ENCODE measurements around the gene LRP1B. TPM values are rescaled to one million over a fixed set of nuclear protein-coding genes. Genes with fewer than 3 reads are reported as not detected.

LRP1B gene
- total RNA-seq, 3 donors from 2014 or later, result 2.3 to 29.8 (median 21.8) TPM

DNA sequence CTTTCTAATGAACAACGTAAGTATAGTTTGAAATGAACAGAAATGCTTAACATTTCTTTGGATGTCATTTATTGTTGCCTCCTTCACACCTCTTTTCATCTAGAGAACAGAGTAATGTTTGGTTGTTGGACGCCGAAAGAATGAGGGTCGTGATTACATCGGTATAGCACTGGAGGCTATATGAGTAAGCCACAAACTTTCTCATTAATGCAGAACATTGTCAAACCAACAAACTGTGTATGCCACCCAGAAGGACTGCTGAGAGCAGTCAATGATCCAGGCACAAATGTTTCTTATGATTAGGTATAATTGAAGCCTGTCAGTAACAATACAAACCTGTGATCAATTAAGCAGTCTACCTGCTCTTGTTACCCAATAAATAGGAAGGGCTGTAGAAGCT, 1855.9 kb downstream of the LRP1B start:
- no peaks in the 10 kb centered on the region for H3K36me3 ChIP-seq
- H3K4me3 ChIP-seq, result no peak overlapping the region
- no peak for DNase-seq (ENCODE audit: low spot score in 2 of 2)
- no peaks in the 10 kb centered on the region for H3K27me3 ChIP-seq
- intact Hi-C loops (cut with DNase I; ENCODE audit: low total_unique reads), result no loop called here
- TF ChIP-seq POLR2A (IDR thresholded peaks at IDR 0.05) (no peak), POLR2AphosphoS5 (IDR thresholded peaks at IDR 0.05) (no peak)
- TF ChIP-seq, protein P1, sequence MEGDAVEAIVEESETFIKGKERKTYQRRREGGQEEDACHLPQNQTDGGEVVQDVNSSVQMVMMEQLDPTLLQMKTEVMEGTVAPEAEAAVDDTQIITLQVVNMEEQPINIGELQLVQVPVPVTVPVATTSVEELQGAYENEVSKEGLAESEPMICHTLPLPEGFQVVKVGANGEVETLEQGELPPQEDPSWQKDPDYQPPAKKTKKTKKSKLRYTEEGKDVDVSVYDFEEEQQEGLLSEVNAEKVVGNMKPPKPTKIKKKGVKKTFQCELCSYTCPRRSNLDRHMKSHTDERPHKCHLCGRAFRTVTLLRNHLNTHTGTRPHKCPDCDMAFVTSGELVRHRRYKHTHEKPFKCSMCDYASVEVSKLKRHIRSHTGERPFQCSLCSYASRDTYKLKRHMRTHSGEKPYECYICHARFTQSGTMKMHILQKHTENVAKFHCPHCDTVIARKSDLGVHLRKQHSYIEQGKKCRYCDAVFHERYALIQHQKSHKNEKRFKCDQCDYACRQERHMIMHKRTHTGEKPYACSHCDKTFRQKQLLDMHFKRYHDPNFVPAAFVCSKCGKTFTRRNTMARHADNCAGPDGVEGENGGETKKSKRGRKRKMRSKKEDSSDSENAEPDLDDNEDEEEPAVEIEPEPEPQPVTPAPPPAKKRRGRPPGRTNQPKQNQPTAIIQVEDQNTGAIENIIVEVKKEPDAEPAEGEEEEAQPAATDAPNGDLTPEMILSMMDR (IDR thresholded peaks at IDR 0.05), result no peak
- H3K4me1 ChIP-seq, result no peaks in the 10 kb centered on the region
- no peak overlapping the region for H3K27ac ChIP-seq
- H3K9me3 ChIP-seq, result no peaks in the 10 kb centered on the region

DNA sequence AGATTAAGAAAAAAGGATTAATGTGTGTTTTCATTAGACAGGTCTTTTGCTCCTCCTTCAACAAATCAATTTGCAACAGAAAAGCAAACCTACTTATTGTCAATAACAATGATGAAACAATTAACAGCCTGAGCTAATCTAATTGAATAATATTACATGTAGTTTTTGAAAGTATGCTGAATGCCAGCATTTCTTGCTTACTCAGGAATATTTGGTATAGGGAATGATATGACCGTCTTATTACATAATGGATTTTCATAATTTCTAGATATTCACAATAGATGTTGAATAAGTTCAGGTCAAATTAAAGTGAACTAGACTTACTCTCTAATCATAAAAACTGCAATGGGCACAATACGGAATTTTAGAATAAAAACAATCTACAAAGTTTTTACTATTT, 1856.9 kb downstream of the LRP1B start:
- TF ChIP-seq, protein P1 (IDR thresholded peaks at IDR 0.05), result no peak
- TF ChIP-seq POLR2A (IDR thresholded peaks at IDR 0.05), result no peak
- TF ChIP-seq POLR2AphosphoS5 (IDR thresholded peaks at IDR 0.05), result no peak
- no peak for DNase-seq (ENCODE audit: low spot score in 2 of 2)
- Histone ChIP-seq H3K4me1 (no peaks in the 10 kb centered on the region), H3K27me3 (no peaks in the 10 kb centered on the region), H3K27ac (no peak overlapping the region), H3K36me3 (no peaks in the 10 kb centered on the region), H3K4me3 (no peak overlapping the region), H3K9me3 (no peaks in the 10 kb centered on the region)
- intact Hi-C loops (cut with DNase I; ENCODE audit: low total_unique reads), result no loop called here

DNA sequence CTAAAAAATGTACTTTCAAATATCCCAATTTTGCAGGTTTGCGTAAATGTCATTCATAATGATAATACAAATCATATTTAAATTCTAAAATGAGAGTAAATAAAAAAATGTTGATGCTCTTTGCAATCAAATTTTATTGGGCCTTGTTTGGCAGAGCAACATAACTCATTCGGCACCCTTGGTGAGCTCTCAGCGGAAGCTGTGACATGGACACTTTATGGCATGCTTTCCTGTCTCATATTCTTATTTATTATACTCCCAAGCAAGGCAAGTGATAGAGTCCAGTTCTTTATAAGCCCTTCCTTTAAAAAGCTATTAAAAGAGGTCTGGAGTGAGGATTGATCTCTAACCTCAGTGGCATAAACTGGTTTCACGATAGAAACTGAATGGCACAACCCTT, 1857.4 kb downstream of the LRP1B start:
- Histone ChIP-seq H3K36me3 (no peaks in the 10 kb centered on the region), H3K27me3 (no peaks in the 10 kb centered on the region), H3K4me3 (no peak overlapping the region), H3K4me1 (no peaks in the 10 kb centered on the region), H3K27ac (no peak overlapping the region), H3K9me3 (no peaks in the 10 kb centered on the region)
- TF ChIP-seq, protein P1 (IDR thresholded peaks at IDR 0.05), result no peak
- TF ChIP-seq POLR2A (IDR thresholded peaks at IDR 0.05) (no peak), POLR2AphosphoS5 (IDR thresholded peaks at IDR 0.05) (no peak)
- DNase-seq (ENCODE audit: low spot score in 2 of 2), result no peak
- intact Hi-C loops (cut with DNase I; ENCODE audit: low total_unique reads), result no loop called here

DNA sequence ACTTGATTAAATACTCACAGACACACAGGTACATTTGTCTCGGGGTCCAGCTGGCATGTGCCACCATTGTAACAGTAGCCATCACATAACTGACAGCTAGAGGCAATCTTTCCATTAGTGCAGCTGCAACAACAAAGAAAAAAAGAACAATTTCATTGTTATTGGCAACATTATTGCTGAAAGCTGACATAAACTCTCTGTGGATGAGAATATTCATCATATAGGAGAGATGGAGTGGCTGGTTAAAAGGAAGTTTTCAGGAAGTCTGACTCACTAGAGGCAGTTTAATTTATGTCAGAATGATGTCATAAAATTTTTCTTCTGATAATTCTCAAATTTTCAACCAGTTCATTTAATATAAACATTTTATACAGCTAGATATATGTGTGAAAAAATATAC, 1860.6 kb downstream of the LRP1B start:
- no peak for DNase-seq (ENCODE audit: low spot score in 2 of 2)
- H3K36me3 ChIP-seq, result no peaks in the 10 kb centered on the region
- TF ChIP-seq POLR2AphosphoS5 (IDR thresholded peaks at IDR 0.05) (no peak), POLR2A (IDR thresholded peaks at IDR 0.05) (no peak)
- TF ChIP-seq, protein P1 (IDR thresholded peaks at IDR 0.05), result no peak
- H3K4me1 ChIP-seq, result no peaks in the 10 kb centered on the region
- intact Hi-C loops (cut with DNase I; ENCODE audit: low total_unique reads), result no loop called here
- H3K27ac ChIP-seq, result no peak overlapping the region
- H3K9me3 ChIP-seq, result no peaks in the 10 kb centered on the region
- H3K4me3 ChIP-seq, result no peak overlapping the region
- H3K27me3 ChIP-seq, result no peaks in the 10 kb centered on the region

DNA sequence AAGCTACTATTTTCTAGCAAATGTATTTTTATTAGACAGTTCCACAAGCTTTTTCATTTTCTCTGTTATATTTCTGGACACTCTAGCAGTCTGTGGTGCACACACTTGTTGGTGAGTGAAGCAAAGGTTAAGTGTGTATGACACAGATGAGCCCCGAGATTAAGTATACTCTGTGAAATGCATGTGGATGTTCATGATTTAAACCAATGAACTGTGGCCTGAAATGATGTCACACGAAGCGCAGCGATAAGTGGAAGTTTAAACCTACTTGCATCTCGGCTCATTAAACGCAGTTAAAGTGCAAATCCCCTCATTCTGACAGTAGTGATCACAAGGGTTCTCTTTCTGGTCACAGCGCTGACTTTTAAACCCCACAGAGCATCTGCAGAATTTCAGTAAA, 1861.8 kb downstream of the LRP1B start:
- intact Hi-C loops (cut with DNase I; ENCODE audit: low total_unique reads), result no loop called here
- Histone ChIP-seq H3K27me3 (no peaks in the 10 kb centered on the region), H3K4me1 (no peaks in the 10 kb centered on the region), H3K4me3 (no peak overlapping the region), H3K27ac (no peak overlapping the region), H3K9me3 (no peaks in the 10 kb centered on the region), H3K36me3 (no peaks in the 10 kb centered on the region)
- TF ChIP-seq POLR2A (IDR thresholded peaks at IDR 0.05), result no peak
- TF ChIP-seq POLR2AphosphoS5 (IDR thresholded peaks at IDR 0.05), result no peak
- TF ChIP-seq, protein P1 (IDR thresholded peaks at IDR 0.05), result no peak
- DNase-seq (ENCODE audit: low spot score in 2 of 2), result no peak

Measured in breast epithelium (tissue), 4 donors.